GM12801 (cell line): ENCODE results near the gene PDE3A.

ENCODE experiments used
- TF ChIP-seq, protein P1 (sequence below): IDR thresholded peaks from one replicate; pipeline ENCODE4 v1.5.1; 2011; ENCODE audit warnings: control low read depth; ENCODE audit not compliant: insufficient read length; ENCODE audit errors: extremely low read depth

Gene PDE3A

DNA sequence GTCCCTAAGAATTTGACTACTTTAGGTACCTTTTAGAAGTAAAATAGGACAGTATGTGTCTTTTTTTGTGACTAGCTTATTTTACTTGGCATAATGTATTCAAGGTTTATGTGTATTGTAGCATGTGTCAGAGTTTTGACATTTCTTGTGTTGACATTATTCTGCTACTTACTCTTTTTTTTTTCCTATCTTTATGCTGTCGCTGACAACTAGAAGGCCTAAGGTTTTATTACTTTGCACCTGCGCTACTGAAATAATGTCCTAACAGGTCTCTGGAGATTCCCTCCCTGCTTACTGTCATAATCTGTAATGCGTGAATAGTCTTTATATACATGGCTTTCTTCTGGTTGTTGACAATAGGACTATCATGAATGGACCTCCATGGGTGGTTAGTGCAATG is 43.0 kb downstream of the PDE3A start:
- TF ChIP-seq, protein P1, sequence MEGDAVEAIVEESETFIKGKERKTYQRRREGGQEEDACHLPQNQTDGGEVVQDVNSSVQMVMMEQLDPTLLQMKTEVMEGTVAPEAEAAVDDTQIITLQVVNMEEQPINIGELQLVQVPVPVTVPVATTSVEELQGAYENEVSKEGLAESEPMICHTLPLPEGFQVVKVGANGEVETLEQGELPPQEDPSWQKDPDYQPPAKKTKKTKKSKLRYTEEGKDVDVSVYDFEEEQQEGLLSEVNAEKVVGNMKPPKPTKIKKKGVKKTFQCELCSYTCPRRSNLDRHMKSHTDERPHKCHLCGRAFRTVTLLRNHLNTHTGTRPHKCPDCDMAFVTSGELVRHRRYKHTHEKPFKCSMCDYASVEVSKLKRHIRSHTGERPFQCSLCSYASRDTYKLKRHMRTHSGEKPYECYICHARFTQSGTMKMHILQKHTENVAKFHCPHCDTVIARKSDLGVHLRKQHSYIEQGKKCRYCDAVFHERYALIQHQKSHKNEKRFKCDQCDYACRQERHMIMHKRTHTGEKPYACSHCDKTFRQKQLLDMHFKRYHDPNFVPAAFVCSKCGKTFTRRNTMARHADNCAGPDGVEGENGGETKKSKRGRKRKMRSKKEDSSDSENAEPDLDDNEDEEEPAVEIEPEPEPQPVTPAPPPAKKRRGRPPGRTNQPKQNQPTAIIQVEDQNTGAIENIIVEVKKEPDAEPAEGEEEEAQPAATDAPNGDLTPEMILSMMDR, result no peak

DNA sequence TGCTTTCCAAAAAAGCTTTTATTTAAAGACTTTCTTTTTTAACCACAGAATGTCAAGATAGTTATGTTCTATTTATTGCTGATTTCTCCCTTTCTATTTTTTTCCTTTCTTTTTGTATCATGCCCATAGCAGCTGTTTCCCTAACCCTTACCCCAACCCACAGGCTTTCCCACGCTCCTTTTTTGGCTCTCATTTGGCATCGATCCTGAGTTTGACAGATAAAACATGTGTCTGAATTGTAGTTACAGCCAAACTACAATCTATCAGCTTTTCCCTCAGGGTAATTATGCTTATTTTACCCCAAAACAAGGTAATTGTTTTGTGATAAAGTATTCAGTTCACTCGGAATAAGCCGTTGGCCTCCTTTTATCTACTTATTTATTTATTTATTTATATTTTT is 46.7 kb downstream of the PDE3A start:
- TF ChIP-seq, protein P1, result no peak

DNA sequence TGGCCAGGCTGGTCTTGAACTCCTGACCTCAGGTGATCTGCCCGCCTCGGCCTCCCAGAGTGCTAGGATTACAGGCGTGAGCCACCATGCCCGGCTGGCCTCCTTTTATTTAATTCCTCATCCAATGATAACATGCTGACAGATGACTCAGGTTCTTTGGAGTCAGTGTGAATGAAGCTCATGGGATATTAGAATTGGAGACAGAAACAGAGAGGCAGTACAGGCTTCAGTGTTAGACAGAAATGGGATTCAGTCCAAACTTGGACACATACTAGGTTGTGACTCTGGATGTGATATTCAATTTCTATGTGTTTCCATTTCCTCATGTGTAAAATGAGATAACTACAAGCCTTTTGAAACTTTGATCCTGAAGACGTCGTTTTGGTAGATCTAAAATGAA is 47.3 kb downstream of the PDE3A start:
- TF ChIP-seq, protein P1, result no peak

DNA sequence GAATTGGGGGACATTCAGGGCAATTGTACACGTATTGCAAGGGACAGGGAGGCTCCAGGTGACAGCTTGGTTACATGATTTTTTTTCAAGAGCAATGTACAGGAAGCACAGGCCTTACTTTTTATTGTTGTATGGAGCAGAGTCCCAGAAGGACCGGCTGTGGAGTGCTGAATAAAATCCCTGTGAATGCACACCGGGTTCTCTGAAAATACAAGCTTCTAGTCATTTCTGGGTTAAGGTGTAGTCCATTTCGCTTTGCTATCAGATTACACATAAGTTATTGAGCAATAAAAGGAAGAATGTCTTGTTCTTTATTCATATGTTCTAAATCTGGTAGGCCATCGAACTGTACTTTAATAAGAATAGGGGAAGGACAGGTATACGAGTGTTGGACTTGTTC is 52.2 kb downstream of the PDE3A start:
- TF ChIP-seq, protein P1, result no peak

DNA sequence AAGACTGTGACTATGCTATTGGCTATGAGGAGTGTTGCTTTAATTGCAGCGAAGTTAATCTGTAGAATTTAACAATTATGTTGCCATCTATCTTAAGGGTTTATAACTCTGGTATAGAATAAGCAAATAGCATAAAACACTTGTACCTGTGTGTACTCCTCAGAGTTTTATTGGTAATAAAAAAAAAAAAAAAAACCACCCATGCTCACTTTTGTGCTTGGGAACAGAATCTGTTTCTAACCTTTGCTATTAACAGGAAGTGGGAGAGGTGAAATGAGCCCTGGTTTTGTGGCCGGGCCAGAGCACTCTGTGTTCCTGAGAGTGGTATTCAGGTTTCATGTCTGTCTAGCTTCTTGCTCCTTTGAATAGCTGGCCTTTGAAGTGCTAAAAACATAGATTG is 53.1 kb downstream of the PDE3A start:
- TF ChIP-seq, protein P1, result no peak

DNA sequence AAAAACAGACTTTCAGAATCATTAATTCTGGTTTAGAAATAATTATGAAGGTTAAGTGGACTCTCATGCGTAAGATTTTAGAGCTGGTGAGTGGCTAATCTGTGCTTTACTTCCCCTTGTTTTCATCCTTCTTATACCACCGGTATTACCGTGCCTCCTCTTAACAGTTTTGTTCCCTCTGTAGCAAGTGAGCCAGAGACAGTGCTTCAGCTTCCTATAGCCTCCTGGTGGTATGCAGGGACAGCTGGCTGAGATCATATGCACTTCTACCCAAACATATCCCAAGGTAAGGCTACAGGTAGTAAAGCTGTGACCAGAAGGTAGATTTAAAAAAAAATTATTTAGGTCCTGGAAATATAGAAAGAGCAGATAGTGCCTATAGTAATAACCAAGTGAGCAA is 55.2 kb downstream of the PDE3A start:
- TF ChIP-seq, protein P1, result no peak

DNA sequence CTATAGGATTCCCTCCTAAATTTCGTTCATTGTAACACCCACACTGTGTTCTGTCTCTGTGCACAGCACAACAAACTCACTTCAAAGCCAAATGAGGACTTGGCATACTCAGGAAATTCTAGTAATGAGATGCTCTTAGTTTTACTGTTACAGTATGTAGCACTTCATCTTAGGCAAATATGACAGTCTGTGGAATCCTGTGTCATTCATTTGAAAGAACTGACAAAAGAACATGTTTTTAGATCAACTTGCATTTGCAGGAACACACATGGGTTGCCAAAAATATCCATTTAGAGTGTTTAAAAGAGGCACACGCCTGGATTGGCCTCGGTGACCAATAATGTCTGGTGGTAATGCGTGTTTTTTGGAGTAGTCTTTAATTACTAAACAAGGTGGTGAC is 56.5 kb downstream of the PDE3A start:
- TF ChIP-seq, protein P1, result no peak

DNA sequence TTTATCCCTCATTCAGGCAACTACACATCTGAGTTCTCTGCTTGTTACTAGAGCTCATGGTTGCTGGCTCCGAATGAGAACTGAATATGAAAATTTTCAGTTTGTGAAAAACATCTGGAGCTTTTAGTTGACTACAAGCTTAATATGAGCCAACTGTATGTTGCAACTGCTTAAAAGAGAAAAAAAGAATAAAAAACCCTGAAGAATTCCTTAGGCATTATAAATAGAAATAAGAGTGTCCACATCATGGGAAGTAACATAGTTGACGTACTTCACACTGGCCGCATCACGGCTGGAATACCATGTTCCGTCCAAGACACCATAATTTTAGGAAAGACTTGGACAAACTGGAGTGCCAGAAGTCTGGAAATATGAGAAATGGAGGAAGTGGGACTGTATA is 57.9 kb downstream of the PDE3A start:
- TF ChIP-seq, protein P1, result no peak
